Neural progenitor cell (in vitro differentiated cells): ENCODE measurements around the gene BCHE.

Experiments used
- CTCF ChIP-seq: fragments of 200-600 bp; sonication (generic); IDR thresholded peaks from 2 replicates; pipeline ENCODE4 v1.5.1; 2017; ENCODE audit warnings: antibody characterized with exemption, mild to moderate bottlenecking
- EZH2 ChIP-seq: fragments of 200-600 bp; sonication (generic); IDR thresholded peaks from 2 replicates; pipeline ENCODE4 v1.6.1; 2017; ENCODE audit warnings: antibody characterized with exemption, mild to moderate bottlenecking, moderate library complexity
- EZH2phosphoT487 ChIP-seq: fragments of 200-600 bp; sonication (generic); IDR thresholded peaks from 2 replicates; pipeline ENCODE4 v1.6.1; 2017; ENCODE audit warnings: antibody characterized with exemption

GRCh38 chr3:165778456-165778855, 58.8 kb downstream of the BCHE start:
- TF ChIP-seq CTCF (no peak), EZH2phosphoT487 (no peak), EZH2 (no peak)
